NB4 (cell line): ENCODE measurements around the gene ZNF141.
"Not testable (repeated sequence)": the region's sequence is repeated elsewhere in the genome, so short reads cannot be mapped to it uniquely, and the experiment has no call there.

Experiments used
- DNase-seq: peaks from one replicate; pipeline ENCODE4 v3.0.0; 2010; ENCODE audit warnings: low read depth
- H3K4me3 ChIP-seq: one replicate; pipeline ENCODE4 v1.5.1; 2011; ENCODE audit warnings: mild to moderate bottlenecking, low read depth, low read length, moderate library complexity
- CTCF ChIP-seq: IDR thresholded peaks from one replicate; pipeline ENCODE4 v1.5.1; 2012; ENCODE audit warnings: low read depth, low read length
- MAX ChIP-seq: IDR thresholded peaks from 2 replicates; pipeline ENCODE4 v1.6.1; 2011; ENCODE audit warnings: low read depth, low read length
- MYC ChIP-seq: IDR thresholded peaks from 2 replicates; pipeline ENCODE4 v1.6.1; 2011; ENCODE audit warnings: low read depth, low read length
- POLR2A ChIP-seq: IDR thresholded peaks from 2 replicates; pipeline ENCODE4 v1.6.1; 2011; ENCODE audit warnings: mild to moderate bottlenecking; ENCODE audit not compliant: insufficient read length; ENCODE audit errors: extremely low read depth

Gene ZNF141

GRCh38 chr4:384311-385010, 46.8 kb downstream of the ZNF141 start:
- H3K4me3 ChIP-seq, result no peak overlapping the region
- DNase-seq, result peak; percentile 46
- TF ChIP-seq MAX, result no peak
- TF ChIP-seq POLR2A, result no peak
- no peak for TF ChIP-seq CTCF
- TF ChIP-seq MYC, result no peak

- no peak overlapping the region for H3K4me3 ChIP-seq
- DNase-seq, result no peak
- no peak for TF ChIP-seq MYC
- no peak for TF ChIP-seq CTCF
- TF ChIP-seq MAX, result no peak
- TF ChIP-seq POLR2A, result no peak
Observed at GRCh38 chr4:385934-386707, 48.5 kb downstream of the ZNF141 start.

GRCh38 chr4:386708-387105, 49.1 kb downstream of the ZNF141 start:
- H3K4me3 ChIP-seq, result no peak overlapping the region
- no peak for DNase-seq
- TF ChIP-seq MYC, result no peak
- TF ChIP-seq CTCF, result no peak
- TF ChIP-seq POLR2A, result no peak
- no peak for TF ChIP-seq MAX

GRCh38 chr4:404006-404405, 66.4 kb downstream of the ZNF141 start:
- no peak for DNase-seq
- no peak overlapping the region for H3K4me3 ChIP-seq
- TF ChIP-seq CTCF (no peak), MAX (no peak), POLR2A (no peak), MYC (no peak)

GRCh38 chr4:408321-408720, 70.7 kb downstream of the ZNF141 start:
- H3K4me3 ChIP-seq, DNase-seq: not testable (repeated sequence)

- H3K4me3 ChIP-seq, result no peak overlapping the region
- no peak for TF ChIP-seq POLR2A
- TF ChIP-seq MYC, result no peak
- TF ChIP-seq CTCF, result no peak
- TF ChIP-seq MAX, result no peak
- no peak for DNase-seq
Observed at GRCh38 chr4:422587-422986, 85.0 kb downstream of the ZNF141 start.
